ENCODE measurements around the gene GNB1L.

The GNB1L gene

GRCh38 chr22:19740586-19740985, 114.1 kb downstream of the GNB1L start:
- in situ Hi-C loops (cut with MboI; ENCODE audit: low sequenced_read_pairs): no loop called here

DNA sequence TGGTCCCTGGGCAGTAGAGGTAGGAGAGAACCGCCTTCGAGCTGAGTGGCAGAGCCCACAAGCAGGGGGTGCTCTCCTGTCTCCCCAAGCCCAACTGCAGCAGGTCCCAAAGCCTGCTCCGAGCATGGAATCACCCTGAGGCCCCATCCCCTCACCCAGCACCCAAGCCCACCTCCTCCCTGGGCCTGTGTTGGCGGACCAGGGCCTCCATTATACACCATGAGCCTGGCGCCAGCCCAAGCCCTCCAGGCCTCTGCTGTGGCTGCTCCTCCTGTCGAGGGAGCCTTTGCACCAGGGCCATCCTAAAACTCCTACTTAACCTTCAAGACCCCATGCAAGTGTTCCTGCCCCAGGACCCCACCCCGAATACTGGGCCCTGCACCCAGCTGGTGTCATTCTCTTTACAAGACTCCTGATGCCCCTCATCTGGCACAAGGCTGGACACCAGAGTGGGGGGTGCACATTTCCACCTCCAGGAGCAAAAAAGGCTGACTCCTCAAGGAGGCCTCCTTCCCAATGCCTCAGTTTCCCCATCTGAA, 114.7 kb downstream of the GNB1L start:
- in situ Hi-C loops (cut with MboI; ENCODE audit: low sequenced_read_pairs): no loop called here

GRCh38 chr22:19739448-19739895, 115.2 kb downstream of the GNB1L start:
- in situ Hi-C loops (cut with MboI; ENCODE audit: low sequenced_read_pairs): no loop called here

- in situ Hi-C loops (cut with MboI; ENCODE audit: low sequenced_read_pairs): no loop called here
These were observed 115.8 kb downstream of the GNB1L start for GRCh38 chr22:19738664-19739447.

GRCh38 chr22:19737846-19738663, 116.6 kb downstream of the GNB1L start:
- in situ Hi-C loops (cut with MboI; ENCODE audit: low sequenced_read_pairs): no loop called here

DNA sequence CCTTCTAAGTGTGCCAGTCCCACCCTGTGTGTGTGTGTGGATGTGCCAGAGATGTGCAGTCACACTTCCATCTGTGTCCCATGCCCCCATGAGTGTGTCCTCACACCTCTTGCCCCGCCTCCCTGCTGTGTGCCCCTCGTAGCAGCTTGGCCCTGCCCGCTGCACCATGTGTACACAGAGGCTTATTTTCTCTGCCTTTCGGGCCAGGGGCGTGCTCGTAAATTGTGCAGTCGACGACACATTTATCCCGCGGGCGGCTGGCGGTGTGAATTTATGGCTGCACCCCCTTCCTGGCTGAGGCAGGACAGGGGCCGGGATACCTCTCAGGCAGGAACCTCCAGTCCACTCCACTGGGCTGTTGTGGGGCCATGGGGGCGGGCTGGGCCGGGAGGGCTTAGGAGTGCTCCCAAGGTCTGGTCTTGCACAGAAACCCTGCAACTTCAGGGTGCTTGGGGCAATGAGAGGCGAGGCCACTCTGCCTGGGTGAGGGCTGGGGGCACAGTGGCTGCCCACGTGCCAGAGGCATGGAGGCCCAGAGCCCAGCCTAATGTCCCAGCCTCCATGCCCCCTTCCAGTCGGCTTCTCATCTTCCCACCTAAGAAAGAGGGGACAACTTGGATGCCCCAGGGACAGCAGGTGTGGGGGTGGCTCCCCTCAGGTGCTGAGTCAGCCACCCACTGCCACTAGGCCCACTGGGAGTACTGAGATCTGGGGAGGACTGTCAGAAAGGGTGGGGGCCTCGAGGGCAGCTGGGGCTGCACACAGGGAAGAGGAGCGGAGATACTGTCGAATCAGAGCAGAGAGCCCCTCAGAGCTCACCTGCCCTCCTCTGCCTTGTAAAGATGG, 118.8 kb downstream of the GNB1L start:
- in situ Hi-C loops (cut with MboI; ENCODE audit: low sequenced_read_pairs): no loop called here

- in situ Hi-C loops (cut with MboI; ENCODE audit: low sequenced_read_pairs): no loop called here
These were observed 119.8 kb downstream of the GNB1L start for GRCh38 chr22:19734837-19735382.

- in situ Hi-C loops (cut with MboI; ENCODE audit: low sequenced_read_pairs): no loop called here
These were observed 120.5 kb downstream of the GNB1L start for GRCh38 chr22:19734163-19734562.

- in situ Hi-C loops (cut with MboI; ENCODE audit: low sequenced_read_pairs): no loop called here
These were observed 120.9 kb downstream of the GNB1L start for GRCh38 chr22:19733755-19734154.

All from HL-60/S4 treated with phorbol 12-myristate 13-acetate at 8.2 ng/mL for 4 days and 3 days (cell line).